ENCODE measurements around the gene ZNF561. TPM values are rescaled to one million over a fixed set of nuclear protein-coding genes. Genes with fewer than 3 reads are reported as not detected.
"Not testable (repeated sequence)": the region's sequence is repeated elsewhere in the genome, so short reads cannot be mapped to it uniquely, and the experiment has no call there.

The ZNF561 gene
- 10 to 100 TPM; 26.1 to 32.2 TPM for total RNA-seq

DNA sequence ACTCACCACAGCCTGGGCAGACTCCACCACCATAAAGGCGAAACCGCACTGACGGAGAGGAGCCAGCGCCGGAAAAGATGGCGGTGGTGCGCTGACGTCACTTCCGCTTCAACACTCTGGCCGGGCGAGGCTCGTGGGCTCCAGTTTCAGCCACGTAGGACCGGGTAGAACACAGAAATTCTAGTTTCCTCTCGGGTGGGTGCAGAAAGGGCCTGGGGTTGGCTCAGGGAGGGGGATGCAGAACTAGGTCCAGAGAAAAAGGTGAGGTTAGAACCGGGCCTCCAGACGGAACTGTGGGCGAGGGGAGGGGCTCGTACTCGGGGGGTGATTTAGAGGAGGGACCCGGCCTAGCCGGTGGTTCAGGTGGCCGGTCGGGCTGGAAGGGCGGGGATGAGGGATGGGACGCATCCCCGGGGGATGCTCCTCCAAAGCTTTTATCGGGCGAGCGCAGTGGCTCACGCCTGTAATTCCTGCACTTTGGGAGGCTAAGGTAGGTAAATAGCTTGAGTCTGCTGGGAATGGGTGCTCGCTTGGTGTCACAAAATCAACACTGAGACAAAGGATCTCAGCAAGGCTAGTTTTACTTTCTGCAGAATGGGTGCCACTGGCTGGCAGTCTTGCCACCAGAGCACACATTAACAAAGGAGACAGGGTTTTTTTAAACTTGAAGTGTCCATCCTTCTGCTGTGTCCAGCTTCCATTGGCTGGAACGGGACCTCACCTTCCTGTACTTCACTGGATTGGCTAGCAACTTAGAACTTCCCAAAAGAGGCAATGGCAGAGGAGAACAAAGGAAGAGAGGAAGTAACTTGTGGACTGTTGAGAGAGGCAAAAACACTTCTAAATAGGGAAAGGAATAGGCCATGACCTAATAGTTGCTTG is at the start of gene ZNF561:
ZNF561 (minus strand) TSS at position 77 of the 882 bp plus-strand sequence. CDS start 1,776 bp downstream, outside the sequence.
- H3K4me3 Mint-ChIP-seq = peak within 1 kb of the TSS; percentile 100
- peaks cover 49% of the 10 kb centered on the region for H3K36me3 Mint-ChIP-seq (ENCODE audit: low read depth)
- H3K27me3 Mint-ChIP-seq = no peaks in the 10 kb centered on the region
- peaks cover 14% of the 10 kb centered on the region for H3K4me1 Mint-ChIP-seq
- ATAC-seq (replicated peaks) = peak; percentile 93
- H3K27ac Mint-ChIP-seq = peak within 1 kb of the TSS; percentile 100
- no peaks in the 10 kb centered on the region for H3K9me3 Mint-ChIP-seq

DNA sequence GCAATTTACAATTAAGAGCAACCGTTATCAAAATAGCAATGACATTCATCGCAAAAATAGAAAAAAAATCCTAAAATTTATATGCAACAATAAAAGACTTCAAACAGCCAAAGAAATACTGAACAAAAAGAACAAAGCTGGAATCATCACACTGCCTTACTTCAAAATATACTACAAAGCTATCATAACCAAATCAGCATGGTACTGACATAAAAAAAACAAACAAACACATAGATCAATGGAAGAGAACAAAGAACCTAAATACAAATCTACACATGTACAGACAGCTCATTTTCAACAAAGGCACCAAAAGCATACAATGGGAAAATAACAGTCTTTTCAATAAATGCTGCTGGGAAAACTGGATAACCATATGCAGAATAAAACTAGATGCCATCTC is 47.5 kb upstream of the ZNF561 start:
- Mint-ChIP-seq H3K4me3 (peak overlapping the region; percentile 10), H3K36me3 (ENCODE audit: low read depth) (peaks cover 97% of the 10 kb centered on the region), H3K27me3 (no peaks in the 10 kb centered on the region), H3K9me3 (peaks cover 20% of the 10 kb centered on the region), H3K27ac (peak overlapping the region; percentile 19), H3K4me1 (peaks cover 27% of the 10 kb centered on the region)
- no peak for ATAC-seq (replicated peaks)

DNA sequence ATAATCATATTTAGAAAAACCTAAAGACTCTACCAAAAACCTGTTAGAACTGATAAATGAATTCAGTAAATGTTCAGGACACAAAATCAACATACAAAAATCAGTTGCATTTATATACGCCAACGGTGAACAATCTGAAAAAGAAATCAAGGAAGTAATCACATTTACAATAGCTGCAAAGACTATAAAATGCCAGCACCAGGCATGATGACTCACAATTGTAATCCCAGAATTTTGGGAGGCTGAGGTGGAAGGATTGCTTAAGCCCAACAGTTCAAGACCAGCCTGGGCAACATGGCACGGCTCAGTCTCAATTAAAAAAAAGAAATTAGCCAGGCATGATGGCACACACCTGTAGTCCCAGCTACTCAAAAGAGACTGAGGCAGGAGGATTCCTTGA is 46.9 kb upstream of the ZNF561 start:
- Mint-ChIP-seq H3K9me3 (peaks cover 18% of the 10 kb centered on the region), H3K27me3 (no peaks in the 10 kb centered on the region)
- no peak for ATAC-seq (replicated peaks)

DNA sequence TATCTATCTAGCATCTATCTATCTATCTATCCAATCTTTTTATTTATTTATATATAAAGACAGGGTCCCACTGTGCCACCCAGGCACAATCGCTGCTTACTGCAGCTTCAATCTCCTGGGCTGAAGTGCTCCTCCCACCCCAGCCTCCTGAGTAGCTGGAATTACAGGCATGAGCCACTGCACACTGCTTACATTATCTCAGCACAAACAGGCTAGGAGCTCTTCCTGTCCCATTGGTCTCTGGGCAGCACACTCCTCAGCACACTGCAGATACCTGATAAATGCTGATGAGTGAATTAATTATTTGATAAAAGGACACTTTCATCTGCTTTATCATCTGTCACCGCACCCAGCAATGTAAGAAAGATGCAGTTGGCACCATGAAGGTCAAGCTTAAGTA is 37.7 kb upstream of the ZNF561 start:
- Mint-ChIP-seq H3K36me3 (ENCODE audit: low read depth) (peaks cover 75% of the 10 kb centered on the region), H3K4me1 (no peaks in the 10 kb centered on the region), H3K4me3 (no peak overlapping the region), H3K27me3 (no peaks in the 10 kb centered on the region), H3K27ac (no peak overlapping the region), H3K9me3 (peaks cover 5% of the 10 kb centered on the region)
- ATAC-seq (replicated peaks) = no peak

More for the DNA sequence above, 46.9 kb upstream of the ZNF561 start:
- peaks cover 95% of the 10 kb centered on the region for H3K36me3 Mint-ChIP-seq (ENCODE audit: low read depth)
- H3K4me1 Mint-ChIP-seq = peaks cover 24% of the 10 kb centered on the region
- no peak overlapping the region for H3K4me3 Mint-ChIP-seq
- H3K27ac Mint-ChIP-seq = no peak overlapping the region

DNA sequence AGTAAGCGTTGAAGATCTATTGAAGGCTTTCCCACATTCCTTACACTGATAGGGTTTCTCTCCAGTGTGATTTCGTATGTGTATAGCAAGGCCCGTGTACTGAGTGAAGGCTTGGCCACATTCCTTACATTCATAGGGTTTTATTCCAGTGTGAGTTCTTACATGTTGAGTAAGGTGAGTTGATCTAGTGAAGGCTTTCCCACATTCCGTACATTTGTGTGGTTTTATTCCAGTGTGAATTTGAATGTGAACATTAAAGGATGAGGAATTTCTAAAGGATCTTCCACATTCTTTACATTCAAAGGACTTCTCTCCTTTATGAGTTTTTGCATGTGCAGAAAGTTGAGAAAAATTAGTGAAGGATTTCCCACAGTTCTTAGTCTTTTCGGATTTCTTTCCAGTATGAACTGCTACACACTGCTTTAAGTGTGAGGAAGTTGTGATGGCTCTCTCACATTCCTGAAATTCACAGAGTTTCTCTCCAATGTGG is 32.1 kb upstream of the ZNF561 start:
- H3K4me3 Mint-ChIP-seq; H3K27me3 Mint-ChIP-seq; H3K4me1 Mint-ChIP-seq; H3K27ac Mint-ChIP-seq; ATAC-seq (replicated peaks): not testable (repeated sequence)
- peaks cover 14% of the 10 kb centered on the region for H3K9me3 Mint-ChIP-seq
- peaks cover 99% of the 10 kb centered on the region for H3K36me3 Mint-ChIP-seq (ENCODE audit: low read depth)

DNA sequence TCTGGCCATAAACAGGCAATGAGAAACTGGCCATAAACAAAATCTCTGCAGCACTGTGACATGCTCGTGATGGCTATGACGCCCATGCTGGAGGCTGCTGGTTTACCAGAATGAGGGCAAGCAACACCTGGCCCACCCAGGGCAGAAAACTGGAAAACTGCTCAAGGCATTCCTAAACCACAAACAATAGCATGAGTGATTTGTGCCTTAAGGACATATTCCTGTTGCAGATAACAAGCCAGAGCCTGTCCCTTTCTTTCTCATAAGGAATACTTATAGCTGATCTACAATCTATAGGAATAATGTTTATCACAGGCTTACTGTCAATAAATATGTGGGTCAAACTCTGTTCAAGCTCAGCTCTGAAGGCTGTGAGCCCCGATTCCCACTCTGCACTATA is 30.4 kb upstream of the ZNF561 start:
- not testable (repeated sequence) for H3K9me3 Mint-ChIP-seq; ATAC-seq (replicated peaks); H3K27me3 Mint-ChIP-seq; H3K4me1 Mint-ChIP-seq; H3K4me3 Mint-ChIP-seq; H3K27ac Mint-ChIP-seq
- peaks cover 83% of the 10 kb centered on the region for H3K36me3 Mint-ChIP-seq (ENCODE audit: low read depth)

DNA sequence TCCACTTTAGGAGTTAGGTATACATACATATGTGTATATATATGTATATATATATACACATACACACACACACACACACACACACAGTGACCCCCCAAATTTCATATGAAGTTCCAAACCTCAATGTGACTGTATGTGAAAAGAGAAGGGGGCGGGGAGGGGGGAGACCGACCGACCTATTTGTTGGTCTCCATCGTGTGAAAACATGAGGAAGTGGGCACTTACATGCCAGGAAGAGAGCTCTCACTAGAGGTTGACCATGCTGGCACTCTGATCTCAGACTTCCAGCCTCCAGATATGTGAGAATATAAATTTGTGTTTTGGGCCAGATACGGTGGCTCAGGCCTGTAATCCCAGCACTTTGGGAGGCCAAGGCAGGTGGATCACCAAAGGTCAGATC is 29.3 kb upstream of the ZNF561 start:
- peaks cover 83% of the 10 kb centered on the region for H3K36me3 Mint-ChIP-seq (ENCODE audit: low read depth)

DNA sequence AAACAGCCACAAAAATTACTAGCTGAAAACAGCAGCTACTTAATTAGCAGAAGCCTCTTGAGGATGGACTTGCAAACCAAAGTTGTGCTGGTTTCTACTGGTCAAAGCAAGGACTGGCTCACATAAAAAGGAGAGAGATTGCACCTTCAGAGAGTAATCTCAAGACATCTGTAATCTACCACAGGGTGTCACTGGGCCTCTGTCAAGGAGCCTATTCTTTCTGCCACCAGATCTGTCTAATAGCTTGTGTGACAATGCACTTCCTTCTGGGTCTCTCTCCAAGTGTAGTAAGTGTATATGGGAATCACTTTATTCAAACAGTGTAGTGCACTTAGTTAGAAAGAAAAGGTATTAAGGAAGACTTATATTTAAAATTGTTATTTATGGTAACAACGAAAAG is 24.4 kb upstream of the ZNF561 start:
- peaks cover 58% of the 10 kb centered on the region for H3K36me3 Mint-ChIP-seq (ENCODE audit: low read depth)
- no peaks in the 10 kb centered on the region for H3K27me3 Mint-ChIP-seq
- H3K4me1 Mint-ChIP-seq = no peaks in the 10 kb centered on the region
- H3K4me3 Mint-ChIP-seq = no peak overlapping the region
- no peak for ATAC-seq (replicated peaks)
- no peak overlapping the region for H3K27ac Mint-ChIP-seq
- no peaks in the 10 kb centered on the region for H3K9me3 Mint-ChIP-seq

More for the DNA sequence above, 29.3 kb upstream of the ZNF561 start:
- Mint-ChIP-seq H3K4me1 (no peaks in the 10 kb centered on the region), H3K27me3 (no peaks in the 10 kb centered on the region), H3K27ac (no peak overlapping the region), H3K9me3 (peaks cover 10% of the 10 kb centered on the region), H3K4me3 (no peak overlapping the region)
- ATAC-seq (replicated peaks) = no peak

DNA sequence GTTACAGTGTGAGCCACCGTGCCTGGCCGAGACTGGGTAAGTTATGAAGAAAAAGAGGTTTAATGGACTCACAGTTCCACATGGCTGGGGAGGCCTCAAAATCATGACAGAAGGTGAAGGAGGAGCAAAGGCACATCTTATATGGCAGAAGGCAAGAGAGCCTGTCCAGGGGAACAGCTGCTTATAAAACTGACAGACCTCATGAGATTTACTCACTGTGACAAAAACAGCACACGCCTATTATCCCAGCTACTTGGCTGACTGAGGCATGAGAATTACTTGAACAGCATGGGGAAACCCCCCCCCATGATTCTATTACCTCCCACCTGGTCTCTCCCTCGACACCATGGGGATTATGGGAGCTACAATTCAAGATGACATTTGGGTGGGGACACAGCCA is 23.4 kb upstream of the ZNF561 start:
- Mint-ChIP-seq H3K9me3 (no peaks in the 10 kb centered on the region), H3K4me1 (no peaks in the 10 kb centered on the region), H3K27me3 (no peaks in the 10 kb centered on the region), H3K4me3 (no peak overlapping the region), H3K36me3 (ENCODE audit: low read depth) (peaks cover 51% of the 10 kb centered on the region), H3K27ac (no peak overlapping the region)
- ATAC-seq (replicated peaks) = no peak

DNA sequence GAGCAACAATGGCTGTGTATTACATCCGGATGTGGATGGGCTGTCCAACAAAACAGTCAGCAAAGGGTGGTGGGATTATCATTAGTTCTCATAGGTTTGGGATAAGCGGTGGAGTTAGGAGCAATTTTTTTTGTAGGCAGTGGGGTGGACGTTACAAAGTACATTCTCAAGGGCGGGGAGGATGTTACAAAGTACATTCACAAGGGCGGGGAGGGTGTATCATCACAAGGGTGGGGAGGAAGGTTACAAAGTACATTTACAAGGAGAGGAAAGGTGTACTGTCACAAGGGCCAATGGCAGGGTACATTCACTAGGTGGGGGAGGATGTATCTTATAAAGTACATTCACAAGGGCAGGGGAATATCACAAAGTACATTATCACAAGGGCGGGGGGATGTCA is 20.8 kb upstream of the ZNF561 start:
- Mint-ChIP-seq H3K27me3 (no peaks in the 10 kb centered on the region), H3K27ac (no peak overlapping the region), H3K4me1 (no peaks in the 10 kb centered on the region), H3K36me3 (ENCODE audit: low read depth) (peaks cover 38% of the 10 kb centered on the region), H3K9me3 (no peaks in the 10 kb centered on the region), H3K4me3 (no peak overlapping the region)
- ATAC-seq (replicated peaks) = no peak

DNA sequence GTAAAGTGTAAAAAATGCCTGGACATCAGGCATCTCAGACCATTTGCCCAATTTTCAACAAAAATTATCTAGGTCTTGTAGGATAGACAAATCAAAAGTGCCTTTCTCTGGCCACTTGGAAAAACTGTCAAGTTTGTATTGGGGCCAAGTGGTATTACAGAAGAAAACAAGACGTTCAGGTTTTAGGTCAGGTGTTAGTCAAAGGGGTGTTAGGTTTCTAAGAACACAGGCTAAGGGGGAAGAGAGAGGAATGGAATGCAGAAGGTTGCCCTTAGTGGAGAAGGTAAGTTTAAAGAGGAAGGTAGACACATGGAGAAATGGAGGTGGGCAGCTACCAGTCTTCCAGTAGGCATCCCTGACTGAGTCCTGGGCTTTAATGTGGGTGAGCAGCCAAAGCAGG is 19.9 kb upstream of the ZNF561 start:
- Mint-ChIP-seq H3K4me1 (no peaks in the 10 kb centered on the region), H3K4me3 (no peak overlapping the region), H3K27me3 (no peaks in the 10 kb centered on the region), H3K9me3 (no peaks in the 10 kb centered on the region), H3K27ac (no peak overlapping the region), H3K36me3 (ENCODE audit: low read depth) (peaks cover 32% of the 10 kb centered on the region)
- no peak for ATAC-seq (replicated peaks)

DNA sequence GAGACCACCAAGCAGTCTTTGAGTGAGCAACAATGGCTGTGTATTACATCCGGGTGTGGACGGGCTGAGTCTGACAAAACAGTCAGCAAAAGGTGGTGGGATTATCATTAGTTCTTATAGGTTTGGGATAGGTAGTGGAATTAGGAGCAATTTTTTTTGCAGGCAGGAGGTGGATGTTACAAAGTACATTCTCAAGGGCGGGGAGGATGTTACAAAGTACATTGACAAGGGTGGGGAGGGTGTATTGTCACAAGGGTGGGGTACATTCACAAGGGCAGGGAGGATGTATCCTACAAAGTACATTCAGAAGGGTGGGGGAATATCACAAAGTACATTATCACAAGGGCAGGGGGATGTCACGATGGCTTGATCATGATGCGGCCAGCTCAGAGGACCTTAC is 15.0 kb upstream of the ZNF561 start:
- no peaks in the 10 kb centered on the region for H3K27me3 Mint-ChIP-seq
- no peak overlapping the region for H3K27ac Mint-ChIP-seq
- H3K4me1 Mint-ChIP-seq = no peaks in the 10 kb centered on the region
- peaks cover 26% of the 10 kb centered on the region for H3K36me3 Mint-ChIP-seq (ENCODE audit: low read depth)
- ATAC-seq (replicated peaks) = no peak
- no peak overlapping the region for H3K4me3 Mint-ChIP-seq
- no peaks in the 10 kb centered on the region for H3K9me3 Mint-ChIP-seq

DNA sequence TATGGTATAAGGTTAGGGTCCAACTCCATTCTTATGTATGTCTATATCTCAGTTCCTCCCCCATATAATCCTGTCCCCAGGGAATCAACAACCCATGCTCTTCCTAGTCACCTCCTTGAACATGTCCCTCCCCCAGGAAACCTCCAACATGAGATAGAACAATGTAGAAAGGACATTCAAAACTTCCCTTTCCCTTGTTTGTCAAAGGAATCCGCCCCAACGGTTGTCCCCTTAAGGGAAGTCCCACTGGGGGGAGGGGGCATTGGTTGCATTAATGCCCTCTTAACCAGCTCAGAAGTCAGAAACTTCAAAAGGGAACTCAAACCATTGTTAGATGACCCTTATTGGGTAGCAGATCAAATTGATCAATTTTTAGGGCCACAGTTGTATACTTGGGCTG is 6.8 kb upstream of the ZNF561 start:
- Mint-ChIP-seq H3K36me3 (ENCODE audit: low read depth) (peaks cover 8% of the 10 kb centered on the region), H3K4me1 (peaks cover 6% of the 10 kb centered on the region), H3K9me3 (no peaks in the 10 kb centered on the region), H3K27me3 (no peaks in the 10 kb centered on the region), H3K4me3 (no peak overlapping the region), H3K27ac (peak overlapping the region; percentile 19)
- ATAC-seq (replicated peaks) = no peak

DNA sequence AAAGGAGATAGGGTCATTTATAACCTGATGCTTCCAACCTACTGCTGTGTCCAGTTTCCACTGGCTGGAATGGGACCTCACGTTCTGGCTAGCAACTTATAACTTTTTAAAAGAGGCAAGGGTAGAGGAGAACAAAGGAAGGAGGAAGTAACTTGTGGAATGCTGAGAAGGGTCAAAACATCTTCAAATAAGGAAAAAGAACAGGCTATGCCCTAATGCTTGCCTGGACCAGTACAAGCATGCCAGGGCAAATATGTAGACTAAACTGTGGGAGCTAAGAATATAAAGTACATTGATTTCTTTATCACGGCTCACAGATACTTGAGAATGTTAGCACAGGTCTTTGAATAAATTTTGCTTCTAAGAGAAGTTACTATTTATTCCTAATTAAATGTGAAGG is 1.5 kb upstream of the ZNF561 start:
- Mint-ChIP-seq H3K36me3 (ENCODE audit: low read depth) (peaks cover 38% of the 10 kb centered on the region), H3K4me1 (peaks cover 14% of the 10 kb centered on the region), H3K9me3 (no peaks in the 10 kb centered on the region), H3K4me3 (peak overlapping the region; percentile 100), H3K27me3 (no peaks in the 10 kb centered on the region), H3K27ac (peak overlapping the region; percentile 100)
- no peak for ATAC-seq (replicated peaks)

DNA sequence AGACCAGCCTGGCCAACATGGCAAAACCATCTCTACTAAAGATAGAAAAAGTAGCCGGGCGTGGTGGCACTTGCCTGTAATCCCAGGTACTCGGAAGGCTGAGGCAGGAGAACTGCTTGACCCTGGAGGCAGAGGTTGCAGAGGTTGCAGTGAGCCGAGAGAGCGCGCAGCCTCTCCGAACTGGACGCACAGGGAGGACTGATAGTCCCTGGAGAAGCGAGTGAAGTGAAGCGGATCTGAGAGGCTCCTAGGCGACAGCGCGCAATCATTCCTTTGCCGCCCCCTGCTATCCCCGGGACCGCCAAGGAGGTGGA is 233 bp downstream of the ZNF561 start:
- ATAC-seq (replicated peaks) = no peak
- H3K27ac Mint-ChIP-seq = peak overlapping the region; percentile 100
- H3K4me1 Mint-ChIP-seq = peaks cover 11% of the 10 kb centered on the region
- peak overlapping the region; percentile 100 for H3K4me3 Mint-ChIP-seq
- peaks cover 55% of the 10 kb centered on the region for H3K36me3 Mint-ChIP-seq (ENCODE audit: low read depth)
- H3K9me3 Mint-ChIP-seq = no peaks in the 10 kb centered on the region
- no peaks in the 10 kb centered on the region for H3K27me3 Mint-ChIP-seq
